GM20000 (cell line): ENCODE results near the gene DNAL1.

Experiments
- DNase-seq: peaks from one replicate; pipeline ENCODE4 v3.0.0; 2012; ENCODE audit warnings: low spot score
- CTCF ChIP-seq: IDR thresholded peaks from 2 replicates; pipeline ENCODE4 v1.5.1; 2012; ENCODE audit warnings: mild to moderate bottlenecking, control low read depth; ENCODE audit errors: extremely low read depth, missing control alignments

The DNAL1 gene

GRCh38 chr14:73665130-73665529 is 20.3 kb downstream of the DNAL1 start:
- TF ChIP-seq CTCF = no peak
- no peak for DNase-seq

- DNase-seq = no peak
- no peak for TF ChIP-seq CTCF
These were observed 21.8 kb downstream of the DNAL1 start for GRCh38 chr14:73666583-73666982.

GRCh38 chr14:73667854-73668253 is 23.1 kb downstream of the DNAL1 start:
- no peak for DNase-seq
- no peak for TF ChIP-seq CTCF

- TF ChIP-seq CTCF = no peak
- DNase-seq = no peak
These were observed 30.2 kb downstream of the DNAL1 start for GRCh38 chr14:73674986-73675385.

- DNase-seq = no peak
- TF ChIP-seq CTCF = no peak
These were observed 33.9 kb downstream of the DNAL1 start for GRCh38 chr14:73678698-73679097.

- DNase-seq = no peak
- no peak for TF ChIP-seq CTCF
These were observed 36.0 kb downstream of the DNAL1 start for GRCh38 chr14:73680821-73681220.

GRCh38 chr14:73684627-73685026 is 39.8 kb downstream of the DNAL1 start:
- DNase-seq = no peak
- no peak for TF ChIP-seq CTCF
